ENCODE measurements around the gene COPS6.

GRCh38 chr7:100119970-100120732 lies 31.4 kb downstream of the COPS6 start:
- TF ChIP-seq JUND (IDR thresholded peaks at IDR 0.05) = no peak
- no peak for TF ChIP-seq HNF4G (IDR thresholded peaks at IDR 0.05)
- no peak for TF ChIP-seq CTCF (IDR thresholded peaks at IDR 0.05; ENCODE audit: low read depth, low read length, missing input control)
- TF ChIP-seq RAD21 (IDR thresholded peaks at IDR 0.05) = no peak
- no peak for TF ChIP-seq SP1 (IDR thresholded peaks at IDR 0.05)
